Activated CD4-positive, alpha-beta T cell treated with anti-CD3 and anti-CD28 coated beads, Interleukin-2, amount 10 ng/mL, durations not matched to agents 24 days and 14 days (primary cell): ENCODE measurements around the gene HINT2. TPM values are rescaled to one million over a fixed set of nuclear protein-coding genes. Genes with fewer than 3 reads are reported as not detected.

Experiments
- DNase-seq: peaks from one replicate; pipeline ENCODE4 v3.0.0; 2022
- H3K27ac Mint-ChIP-seq: one replicate; pipeline ENCODE4 v1.8.0; 2022; ENCODE audit warnings: mild to moderate bottlenecking, mixed read lengths
- H3K27me3 Mint-ChIP-seq: one replicate; pipeline ENCODE4 v1.8.0; 2022; ENCODE audit warnings: mixed read lengths
- H3K36me3 Mint-ChIP-seq: one replicate; pipeline ENCODE4 v1.8.0; 2022; ENCODE audit warnings: low read depth, mild to moderate bottlenecking, mixed read lengths
- H3K4me1 Mint-ChIP-seq: one replicate; pipeline ENCODE4 v1.8.0; 2021; ENCODE audit warnings: mixed read lengths
- H3K4me3 Mint-ChIP-seq: one replicate; pipeline ENCODE4 v1.8.0; 2022; ENCODE audit warnings: mild to moderate bottlenecking, moderate library complexity, mixed read lengths
- H3K9me3 Mint-ChIP-seq: one replicate; pipeline ENCODE4 v1.8.0; 2021; ENCODE audit warnings: mixed read lengths
- intact Hi-C: fragments of 100-400 bp; cut with micrococcal nuclease; formaldehyde crosslinking; loops from one replicate; pipeline ENCODE4 v1.15.1; 2023
- total RNA-seq: library from RNA; stranded (reverse); gene quantifications from 2 replicates; pipeline ENCODE4 v1.2.3, GENCODE V29; 2022

Gene HINT2
- total RNA-seq, result 42.3 and 42.5 TPM in 2 replicates

DNA sequence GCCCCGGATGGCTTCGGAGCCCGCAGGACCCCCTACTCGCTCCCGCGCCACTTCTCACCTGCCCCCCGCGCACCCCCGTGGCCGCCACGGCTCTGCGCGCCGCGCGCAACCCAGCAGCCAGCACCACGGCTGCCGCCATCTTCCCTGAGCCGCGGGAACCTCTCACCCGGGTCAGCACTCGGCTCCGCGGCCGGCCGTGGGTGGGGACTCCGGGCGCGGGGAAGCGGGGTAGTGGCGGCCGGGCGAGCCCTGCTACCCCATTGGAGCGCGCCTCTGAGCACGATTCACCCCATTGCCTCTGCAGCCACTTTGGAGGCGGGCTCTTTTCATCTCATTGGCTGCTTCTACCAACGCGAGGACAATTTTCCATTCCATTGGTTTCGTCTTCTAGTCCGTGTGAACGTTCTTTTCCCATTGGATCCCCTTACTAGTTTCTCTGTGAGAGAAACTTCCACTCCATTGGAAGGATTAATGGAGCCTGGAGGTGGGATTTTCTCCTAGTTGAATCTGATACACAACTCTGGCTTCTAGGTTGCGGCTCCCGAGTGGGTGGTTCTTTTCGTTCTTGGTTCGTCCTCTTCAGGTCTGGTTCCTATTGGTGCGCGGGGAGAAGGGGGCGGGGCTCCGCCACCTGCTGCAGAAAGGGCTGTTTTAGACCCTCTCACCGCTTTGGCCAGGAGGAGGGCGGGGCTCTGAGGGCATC is at the start of gene HINT2:
HINT2 (minus strand) TSS at position 202 of the 703 bp plus-strand sequence; CDS start at position 139, 63 bp downstream.
- H3K9me3 Mint-ChIP-seq, result peaks cover 3% of the 10 kb centered on the region
- H3K27ac Mint-ChIP-seq, result peak within 1 kb of the TSS; percentile 98
- peaks cover 4% of the 10 kb centered on the region for H3K27me3 Mint-ChIP-seq
- intact Hi-C loops, result loop anchor here (1.0 to 10.0 kb wide), 9 partner anchors 14 to 743 kb away; partner anchors contain the start of genes ATOSB, CCDC107, CREB3 and NPR2
- no peaks in the 10 kb centered on the region for H3K36me3 Mint-ChIP-seq
- peak; percentile 99 for DNase-seq
- H3K4me3 Mint-ChIP-seq, result peak within 1 kb of the TSS; percentile 90
- H3K4me1 Mint-ChIP-seq, result peaks cover 35% of the 10 kb centered on the region

DNA sequence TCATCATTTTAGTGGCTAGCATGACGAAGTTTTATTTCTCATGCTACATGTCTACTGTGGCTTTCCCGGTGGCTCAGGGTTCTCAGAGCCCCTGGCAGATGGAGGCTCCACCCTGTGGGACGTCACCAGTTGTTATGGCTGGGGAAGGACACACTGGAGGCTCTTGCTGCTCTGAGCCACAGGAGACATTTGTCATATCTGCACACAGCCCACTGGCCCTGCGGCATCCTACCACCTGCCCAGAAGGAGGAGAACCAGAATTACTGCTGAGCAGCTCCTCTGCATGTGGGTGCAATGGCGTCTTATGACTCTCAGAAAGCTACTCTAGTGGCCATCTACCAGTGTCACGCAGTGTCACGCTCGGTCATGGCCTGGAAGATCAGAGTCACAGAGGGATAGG is 48.7 kb upstream of the HINT2 start:
- DNase-seq, result peak; percentile 46
- H3K4me1 Mint-ChIP-seq, result peaks cover 1% of the 10 kb centered on the region
- H3K27me3 Mint-ChIP-seq, result peaks cover 8% of the 10 kb centered on the region
- H3K36me3 Mint-ChIP-seq, result no peaks in the 10 kb centered on the region
- H3K27ac Mint-ChIP-seq, result no peak overlapping the region
- no peaks in the 10 kb centered on the region for H3K9me3 Mint-ChIP-seq
- intact Hi-C loops, result no loop called here
- H3K4me3 Mint-ChIP-seq, result no peak overlapping the region

DNA sequence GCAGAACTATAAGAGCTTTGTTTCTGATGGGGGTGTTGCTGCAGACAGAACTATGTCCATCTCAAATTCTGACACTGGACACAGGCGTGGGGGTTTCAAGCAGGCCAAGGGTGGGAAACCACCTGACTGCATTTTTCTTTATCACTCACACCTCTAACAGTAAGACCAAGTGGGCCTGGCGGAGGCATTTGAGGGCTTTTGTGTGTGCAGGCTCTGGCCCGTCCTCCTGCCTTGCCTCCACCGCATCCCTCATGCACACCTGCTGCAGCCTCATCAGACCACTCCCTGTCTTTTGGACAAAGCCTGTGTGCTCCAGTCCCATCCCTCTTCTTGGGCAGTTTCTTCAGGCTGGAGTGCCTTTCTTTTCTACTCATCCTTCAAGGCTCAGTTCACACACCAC is 47.5 kb upstream of the HINT2 start:
- H3K4me1 Mint-ChIP-seq, result peaks cover 3% of the 10 kb centered on the region
- H3K4me3 Mint-ChIP-seq, result no peak overlapping the region
- no peak for DNase-seq
- H3K36me3 Mint-ChIP-seq, result no peaks in the 10 kb centered on the region
- peaks cover 8% of the 10 kb centered on the region for H3K27me3 Mint-ChIP-seq
- intact Hi-C loops, result no loop called here
- H3K27ac Mint-ChIP-seq, result no peak overlapping the region
- no peaks in the 10 kb centered on the region for H3K9me3 Mint-ChIP-seq

DNA sequence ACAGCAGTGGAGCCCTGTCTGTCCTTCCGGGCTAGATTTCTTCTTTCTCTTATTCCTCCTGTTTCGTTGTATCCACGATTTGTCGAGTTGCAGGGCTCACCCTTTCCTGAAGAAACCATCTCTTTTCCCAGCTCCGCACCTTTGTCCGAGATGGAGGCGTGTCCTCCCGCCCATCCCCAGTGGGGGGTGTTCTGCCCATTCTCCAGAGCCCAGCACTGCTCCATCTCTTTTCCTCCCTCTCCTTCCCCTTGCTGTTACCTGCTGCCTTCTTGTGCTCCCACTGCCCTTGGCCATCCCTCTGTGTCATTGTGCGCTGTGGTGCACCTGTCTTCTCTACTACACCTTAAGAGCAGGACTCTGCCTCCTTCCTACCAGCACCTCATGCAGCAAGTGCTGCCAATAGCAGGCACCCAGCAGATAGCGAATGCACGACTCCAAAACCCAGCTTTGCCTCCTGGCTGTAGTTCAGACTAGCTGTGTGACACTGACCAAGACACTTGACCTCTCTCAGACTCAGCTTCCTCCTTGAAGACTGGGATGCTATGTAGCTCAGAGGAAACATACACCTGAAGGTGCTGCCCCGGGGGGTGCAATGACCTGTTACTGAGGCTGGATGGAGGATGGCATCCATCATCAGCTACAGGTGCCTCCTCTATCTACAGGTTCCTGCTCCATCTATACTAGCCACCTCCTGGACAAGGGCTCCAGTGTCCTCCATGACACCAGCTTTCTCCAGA is 46.5 kb upstream of the HINT2 start:
- H3K4me1 Mint-ChIP-seq, result peaks cover 3% of the 10 kb centered on the region
- no peaks in the 10 kb centered on the region for H3K36me3 Mint-ChIP-seq
- peaks cover 11% of the 10 kb centered on the region for H3K27me3 Mint-ChIP-seq
- intact Hi-C loops, result no loop called here
- no peak for DNase-seq
- H3K4me3 Mint-ChIP-seq, result no peak overlapping the region
- no peak overlapping the region for H3K27ac Mint-ChIP-seq
- H3K9me3 Mint-ChIP-seq, result no peaks in the 10 kb centered on the region

DNA sequence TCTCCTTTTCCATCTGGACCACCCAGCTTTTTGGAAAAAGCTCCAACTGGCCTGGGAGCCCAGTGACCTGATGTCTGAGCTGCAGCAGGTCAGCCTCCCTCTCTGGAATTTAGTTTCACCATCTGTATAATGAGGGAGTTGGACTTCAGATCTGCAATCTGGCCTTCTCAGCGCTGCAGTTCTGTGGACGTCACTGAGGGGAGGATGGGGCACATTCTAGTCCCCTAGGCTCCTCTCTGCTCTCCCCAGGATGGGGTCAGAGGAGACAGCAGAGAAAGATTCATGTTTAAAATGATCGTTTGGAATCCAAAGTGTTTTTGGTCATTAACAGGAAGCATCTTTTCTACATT is 45.1 kb upstream of the HINT2 start:
- H3K4me3 Mint-ChIP-seq, result no peak overlapping the region
- intact Hi-C loops, result no loop called here
- H3K27ac Mint-ChIP-seq, result no peak overlapping the region
- H3K36me3 Mint-ChIP-seq, result no peaks in the 10 kb centered on the region
- H3K27me3 Mint-ChIP-seq, result peaks cover 11% of the 10 kb centered on the region
- H3K9me3 Mint-ChIP-seq, result no peaks in the 10 kb centered on the region
- DNase-seq, result no peak
- H3K4me1 Mint-ChIP-seq, result peaks cover 3% of the 10 kb centered on the region

DNA sequence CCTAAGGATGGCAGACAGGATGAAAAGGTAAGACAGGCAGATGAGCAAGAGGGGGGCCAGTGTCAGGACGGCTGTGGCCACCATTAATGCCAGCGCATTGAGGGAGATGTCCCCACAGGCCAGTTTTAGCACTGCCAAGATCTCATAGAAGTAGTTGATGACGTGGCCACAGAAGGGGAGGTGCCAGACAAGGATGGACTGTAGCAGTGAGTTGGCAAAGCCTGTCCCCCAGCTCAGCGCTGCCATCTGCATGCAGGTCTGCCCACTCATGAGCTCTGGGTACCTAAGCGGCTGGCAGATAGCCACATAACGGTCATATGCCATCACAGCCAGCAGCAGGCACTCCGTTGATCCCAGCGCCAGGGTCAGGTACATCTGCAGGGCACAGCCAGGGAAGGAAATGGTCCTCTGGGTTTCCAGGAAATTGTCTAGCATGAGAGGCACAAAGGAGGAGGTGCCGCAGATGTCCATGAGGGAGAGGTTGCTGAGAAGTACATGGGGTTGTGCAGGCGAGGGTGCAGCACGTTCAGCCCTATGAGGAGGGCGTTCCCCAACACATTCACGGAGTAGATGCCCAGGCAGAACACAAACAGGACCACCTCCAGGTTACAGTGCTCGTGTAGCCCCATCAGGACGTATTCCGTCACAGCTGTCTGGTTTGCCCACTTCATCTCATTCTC is 44.6 kb upstream of the HINT2 start:
- H3K36me3 Mint-ChIP-seq, result no peaks in the 10 kb centered on the region
- intact Hi-C loops, result no loop called here
- peaks cover 11% of the 10 kb centered on the region for H3K27me3 Mint-ChIP-seq
- H3K4me1 Mint-ChIP-seq, result peaks cover 3% of the 10 kb centered on the region
- no peak overlapping the region for H3K4me3 Mint-ChIP-seq
- H3K27ac Mint-ChIP-seq, result no peak overlapping the region
- no peaks in the 10 kb centered on the region for H3K9me3 Mint-ChIP-seq
- DNase-seq, result no peak

DNA sequence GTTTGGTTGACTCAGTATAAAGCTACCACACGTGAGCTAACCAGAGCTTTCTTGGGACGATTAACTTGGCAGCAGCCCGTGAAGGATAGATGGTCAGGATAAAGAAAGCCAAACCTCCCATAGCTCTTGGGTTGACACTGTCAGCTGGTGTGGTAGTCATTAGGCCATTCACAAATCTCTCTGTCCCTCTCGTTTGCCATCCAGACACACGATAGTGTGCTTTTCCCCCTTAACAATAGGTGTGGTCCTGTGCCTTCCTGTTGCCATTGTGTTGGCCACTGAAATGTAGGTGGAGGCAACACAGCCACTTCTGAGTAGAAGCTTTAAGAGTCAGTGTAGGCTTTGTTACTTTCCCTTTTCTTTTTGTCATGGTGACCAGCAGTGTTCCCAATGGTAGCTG is 43.6 kb upstream of the HINT2 start:
- intact Hi-C loops, result no loop called here
- Mint-ChIP-seq H3K27ac (no peak overlapping the region), H3K4me1 (peaks cover 3% of the 10 kb centered on the region), H3K4me3 (no peak overlapping the region), H3K27me3 (peaks cover 11% of the 10 kb centered on the region), H3K36me3 (no peaks in the 10 kb centered on the region), H3K9me3 (no peaks in the 10 kb centered on the region)
- DNase-seq, result no peak

DNA sequence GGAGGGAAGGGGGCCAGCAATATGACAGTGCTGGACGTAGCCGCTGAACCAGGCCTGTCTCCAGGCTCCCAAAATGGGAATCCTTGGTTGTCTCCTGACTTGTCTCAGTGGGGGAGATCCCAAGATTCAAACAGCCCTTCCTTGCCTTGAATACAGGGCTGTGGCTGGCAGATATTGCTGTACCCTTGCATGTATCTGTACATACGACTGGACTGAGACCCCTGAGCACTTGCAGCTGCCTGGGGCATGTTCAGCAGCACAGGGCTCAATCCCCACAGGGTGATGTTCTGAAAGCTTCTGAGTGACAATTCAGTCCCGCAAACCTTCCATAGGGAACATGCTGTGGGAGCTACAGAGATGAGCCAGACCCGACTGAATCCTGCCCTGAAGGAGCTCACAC is 42.0 kb upstream of the HINT2 start:
- H3K36me3 Mint-ChIP-seq, result no peaks in the 10 kb centered on the region
- intact Hi-C loops, result no loop called here
- no peak for DNase-seq

DNA sequence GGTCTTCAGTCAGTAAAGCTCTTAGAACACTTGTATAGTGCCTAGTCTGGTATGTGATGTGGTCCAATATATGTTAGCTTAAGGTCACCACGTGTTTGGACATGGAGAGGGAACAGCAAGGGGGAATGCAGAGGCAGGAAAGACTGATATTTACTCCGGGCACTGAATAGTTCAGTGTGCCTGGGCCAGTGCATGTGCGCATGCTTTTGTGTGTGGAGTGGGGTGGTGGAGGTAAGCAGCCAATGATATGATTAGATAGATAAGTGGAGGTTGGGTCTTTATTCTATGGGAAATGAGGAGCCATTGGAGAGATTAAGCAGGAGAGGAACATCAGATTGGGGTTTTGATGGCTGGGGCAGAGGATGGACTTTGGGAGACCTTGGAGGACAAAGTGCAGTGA is 41.4 kb upstream of the HINT2 start:
- H3K27me3 Mint-ChIP-seq, result peaks cover 4% of the 10 kb centered on the region
- intact Hi-C loops, result no loop called here

More for the DNA sequence above, 42.0 kb upstream of the HINT2 start:
- H3K27ac Mint-ChIP-seq, result no peak overlapping the region
- H3K4me1 Mint-ChIP-seq, result peaks cover 3% of the 10 kb centered on the region
- no peaks in the 10 kb centered on the region for H3K9me3 Mint-ChIP-seq
- H3K27me3 Mint-ChIP-seq, result peaks cover 8% of the 10 kb centered on the region
- no peak overlapping the region for H3K4me3 Mint-ChIP-seq

DNA sequence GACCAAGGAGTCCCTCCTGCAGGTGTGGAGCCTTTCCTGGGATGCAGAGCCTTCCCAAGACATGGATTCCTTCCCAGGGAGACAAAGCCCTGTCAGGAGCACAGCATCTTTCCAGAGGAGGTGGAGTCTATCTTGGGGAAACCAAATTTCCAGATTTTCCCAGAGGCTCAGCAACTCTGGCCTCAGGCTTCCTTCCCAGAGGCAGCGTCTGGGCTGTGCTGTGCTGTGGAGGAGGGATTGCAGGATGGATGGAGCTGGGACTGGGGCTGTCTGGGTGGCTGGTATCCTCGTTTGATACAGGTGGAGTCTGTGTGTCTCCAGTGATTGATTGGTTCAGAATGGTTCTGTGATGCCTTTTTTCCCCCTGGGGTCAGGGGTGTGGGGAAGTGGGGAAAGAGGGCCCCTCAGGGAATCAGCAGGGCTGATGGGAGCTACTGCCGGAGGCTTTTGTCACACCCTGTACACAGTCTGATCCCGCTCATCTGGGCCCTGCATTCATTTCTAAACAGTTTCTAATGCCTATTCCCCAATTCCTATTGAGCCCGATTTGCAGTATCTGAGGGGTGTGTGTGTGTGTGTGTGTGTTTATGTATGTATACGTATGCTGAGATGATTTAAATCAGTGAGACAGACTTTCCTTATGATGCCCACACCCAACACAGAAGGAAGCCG is 39.4 kb upstream of the HINT2 start:
- Mint-ChIP-seq H3K9me3 (no peaks in the 10 kb centered on the region), H3K27ac (no peak overlapping the region), H3K4me3 (no peak overlapping the region), H3K4me1 (peaks cover 3% of the 10 kb centered on the region), H3K36me3 (no peaks in the 10 kb centered on the region), H3K27me3 (peaks cover 2% of the 10 kb centered on the region)
- DNase-seq, result no peak
- intact Hi-C loops, result no loop called here

More for the DNA sequence above, 41.4 kb upstream of the HINT2 start:
- Mint-ChIP-seq H3K27ac (no peak overlapping the region), H3K9me3 (no peaks in the 10 kb centered on the region), H3K4me1 (peaks cover 3% of the 10 kb centered on the region), H3K36me3 (no peaks in the 10 kb centered on the region), H3K4me3 (no peak overlapping the region)
- no peak for DNase-seq

DNA sequence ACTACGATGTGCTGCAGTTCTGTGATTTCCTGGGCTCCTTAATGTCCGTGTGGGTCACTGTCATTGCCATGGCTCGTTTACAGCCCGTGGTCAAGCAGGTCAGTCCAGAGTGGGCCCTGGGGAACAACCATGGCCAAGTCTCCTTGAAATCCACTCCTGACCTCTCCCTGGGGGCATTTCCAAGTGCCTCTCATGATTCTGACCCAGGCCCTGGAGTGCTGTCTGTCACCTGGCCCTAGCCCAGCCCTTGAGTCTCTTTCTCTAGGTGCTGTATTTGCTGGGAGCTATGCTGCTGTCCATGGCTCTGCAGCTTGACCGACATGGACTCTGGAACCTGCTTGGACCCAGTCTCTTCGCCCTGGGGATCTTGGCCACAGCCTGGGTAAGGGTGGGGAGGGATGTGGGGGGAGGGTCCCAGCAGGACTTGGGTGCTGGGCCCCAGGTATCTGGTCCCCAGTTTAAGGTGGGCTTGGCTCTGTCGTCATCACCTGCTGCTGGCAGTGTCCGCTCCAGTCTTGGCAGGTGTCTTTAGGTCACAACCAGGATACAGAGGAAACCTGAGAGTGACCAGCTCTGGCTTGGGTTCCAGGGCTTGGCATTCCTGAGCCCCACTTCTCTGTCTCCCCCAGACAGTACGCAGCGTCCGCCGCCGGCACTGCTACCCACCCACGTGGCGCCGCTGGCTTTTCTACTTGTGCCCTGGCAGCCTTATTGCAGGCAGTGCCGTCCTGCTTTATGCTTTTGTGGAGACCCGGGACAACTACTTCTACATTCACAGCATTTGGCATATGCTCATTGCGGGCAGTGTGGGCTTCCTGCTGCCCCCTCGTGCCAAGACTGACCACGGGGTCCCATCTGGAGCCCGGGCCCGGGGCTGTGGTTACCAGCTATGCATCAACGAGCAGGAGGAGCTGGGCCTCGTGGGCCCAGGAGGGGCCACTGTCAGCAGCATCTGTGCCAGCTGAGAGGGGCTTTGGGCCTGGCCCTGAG is 38.3 kb upstream of the HINT2 start:
- peaks cover 2% of the 10 kb centered on the region for H3K27me3 Mint-ChIP-seq
- peaks cover 2% of the 10 kb centered on the region for H3K4me1 Mint-ChIP-seq
- no peaks in the 10 kb centered on the region for H3K36me3 Mint-ChIP-seq
- no peak overlapping the region for H3K27ac Mint-ChIP-seq
- no peak overlapping the region for H3K4me3 Mint-ChIP-seq
- intact Hi-C loops, result no loop called here
- H3K9me3 Mint-ChIP-seq, result no peaks in the 10 kb centered on the region
- DNase-seq, result no peak

DNA sequence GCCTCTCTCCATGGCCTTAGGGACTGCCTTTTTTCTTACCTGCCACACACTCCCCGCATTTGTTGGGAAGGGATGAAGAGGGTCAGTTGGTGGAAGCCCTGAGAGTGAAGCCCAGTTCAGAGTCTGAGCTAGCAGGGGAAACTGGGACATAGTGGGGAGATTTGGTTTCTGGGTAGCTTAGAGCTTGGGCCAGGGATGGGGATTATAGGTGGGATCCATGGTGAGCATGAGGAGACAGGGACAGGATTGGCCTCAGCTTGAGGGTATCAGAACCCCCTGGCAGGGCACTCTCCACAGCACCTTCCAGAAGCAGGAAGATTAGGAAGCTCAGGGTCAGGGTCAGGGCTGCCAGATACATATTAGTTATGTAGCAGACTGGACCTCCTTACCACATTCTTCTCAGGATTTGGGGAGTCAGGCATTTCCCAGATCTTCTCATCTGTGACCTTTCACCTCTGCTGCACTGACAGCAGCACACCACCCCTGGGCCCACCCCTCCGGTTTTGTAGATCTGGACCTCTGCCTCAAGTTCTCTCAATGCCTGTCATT is 37.5 kb upstream of the HINT2 start:
- Mint-ChIP-seq H3K36me3 (no peaks in the 10 kb centered on the region), H3K27me3 (peaks cover 2% of the 10 kb centered on the region), H3K4me3 (no peak overlapping the region), H3K9me3 (no peaks in the 10 kb centered on the region), H3K27ac (no peak overlapping the region), H3K4me1 (peaks cover 7% of the 10 kb centered on the region)
- intact Hi-C loops, result no loop called here
- no peak for DNase-seq
